ENCODE results near the gene SETMAR.

Gene SETMAR

GRCh38 chr3:4289044-4289443 lies 14.1 kb upstream of the SETMAR start:
- H3K9me3 ChIP-seq (ENCODE audit: insufficient read depth, low read depth, low read length) = no peaks in the 10 kb centered on the region
- no peak for DNase-seq
- no peak overlapping the region for H3K9ac ChIP-seq (ENCODE audit: low read length)
- H3K23ac ChIP-seq (ENCODE audit: low read length) = no peak overlapping the region
- no peaks in the 10 kb centered on the region for H3K79me1 ChIP-seq (ENCODE audit: low read length)
- no peaks in the 10 kb centered on the region for H3K27me3 ChIP-seq (ENCODE audit: insufficient read depth, low read length)
- no peak overlapping the region for H2AK5ac ChIP-seq (ENCODE audit: low read length)
- H2AFZ ChIP-seq (ENCODE audit: insufficient read depth, low read length, poor library complexity) = no peak overlapping the region
- no peak overlapping the region for H2BK5ac ChIP-seq (ENCODE audit: low read depth, low read length, poor library complexity)
- no peaks in the 10 kb centered on the region for H3K79me2 ChIP-seq (ENCODE audit: control insufficient read depth, insufficient read depth, low read length, poor library complexity)
- H2BK120ac ChIP-seq (ENCODE audit: insufficient read depth, low read length, poor library complexity) = no peak overlapping the region
- H3K4me1 ChIP-seq (ENCODE audit: control insufficient read depth in 1 of 2, insufficient read depth in 2 of 2, low read length in 2 of 2) = no peaks in the 10 kb centered on the region
- no peak overlapping the region for H3K4me2 ChIP-seq (ENCODE audit: low read length)
- no peak overlapping the region for H3K4me3 ChIP-seq (ENCODE audit: low read depth, low read length)
- no peak overlapping the region for H3K4ac ChIP-seq (ENCODE audit: low read depth, low read length)
- H2BK12ac ChIP-seq (ENCODE audit: low read length) = no peak overlapping the region
- no peak overlapping the region for H3K14ac ChIP-seq (ENCODE audit: low read length)
- H3K36me3 ChIP-seq (ENCODE audit: control insufficient read depth in 1 of 2, insufficient read depth in 2 of 2, low read length in 2 of 2) = no peaks in the 10 kb centered on the region
- H4K12ac ChIP-seq (ENCODE audit: low read depth, low read length) = no peak overlapping the region
- no CpG with 5 or more reads among the region's 4 CpGs for whole genome bisulfite sequencing (ENCODE audit: extremely low coverage, insufficient coverage, insufficient read length)
- no peak overlapping the region for H3K27ac ChIP-seq (ENCODE audit: low read depth, low read length)
- no peak overlapping the region for H3K18ac ChIP-seq (ENCODE audit: low read length)
- no peak overlapping the region for H4K91ac ChIP-seq (ENCODE audit: low read depth, low read length)
- no peak overlapping the region for H4K8ac ChIP-seq (ENCODE audit: low read depth, low read length)

- 83% methylated on average over 1 of the region's 5 CpGs for WGBS (ENCODE audit: extremely low coverage, insufficient coverage, insufficient read length)
Measured at GRCh38 chr3:4290272-4290893, 12.8 kb upstream of the SETMAR start.

GRCh38 chr3:4292301-4292700 lies 10.9 kb upstream of the SETMAR start:
- H2AK5ac ChIP-seq (ENCODE audit: low read length) = no peak overlapping the region
- H3K23ac ChIP-seq (ENCODE audit: low read length) = no peak overlapping the region
- H3K4me1 ChIP-seq (ENCODE audit: control insufficient read depth in 1 of 2, insufficient read depth in 2 of 2, low read length in 2 of 2) = no peaks in the 10 kb centered on the region
- no peaks in the 10 kb centered on the region for H3K79me2 ChIP-seq (ENCODE audit: control insufficient read depth, insufficient read depth, low read length, poor library complexity)
- H4K91ac ChIP-seq (ENCODE audit: low read depth, low read length) = no peak overlapping the region
- H3K14ac ChIP-seq (ENCODE audit: low read length) = no peak overlapping the region
- no peak overlapping the region for H2BK5ac ChIP-seq (ENCODE audit: low read depth, low read length, poor library complexity)
- no peak overlapping the region for H3K9ac ChIP-seq (ENCODE audit: low read length)
- H3K27me3 ChIP-seq (ENCODE audit: insufficient read depth, low read length) = no peaks in the 10 kb centered on the region
- H3K27ac ChIP-seq (ENCODE audit: low read depth, low read length) = no peak overlapping the region
- H3K18ac ChIP-seq (ENCODE audit: low read length) = no peak overlapping the region
- no peak overlapping the region for H3K4me2 ChIP-seq (ENCODE audit: low read length)
- H4K8ac ChIP-seq (ENCODE audit: low read depth, low read length) = no peak overlapping the region
- no peak overlapping the region for H2AFZ ChIP-seq (ENCODE audit: insufficient read depth, low read length, poor library complexity)
- H3K36me3 ChIP-seq (ENCODE audit: control insufficient read depth in 1 of 2, insufficient read depth in 2 of 2, low read length in 2 of 2) = no peaks in the 10 kb centered on the region
- no peak overlapping the region for H3K4ac ChIP-seq (ENCODE audit: low read depth, low read length)
- no peak overlapping the region for H2BK120ac ChIP-seq (ENCODE audit: insufficient read depth, low read length, poor library complexity)
- no CpG with 5 or more reads among the region's 3 CpGs for WGBS (ENCODE audit: extremely low coverage, insufficient coverage, insufficient read length)
- H2BK12ac ChIP-seq (ENCODE audit: low read length) = no peak overlapping the region
- H3K9me3 ChIP-seq (ENCODE audit: insufficient read depth, low read depth, low read length) = no peaks in the 10 kb centered on the region
- DNase-seq = no peak
- H3K4me3 ChIP-seq (ENCODE audit: low read depth, low read length) = no peak overlapping the region
- H4K12ac ChIP-seq (ENCODE audit: low read depth, low read length) = no peak overlapping the region
- no peaks in the 10 kb centered on the region for H3K79me1 ChIP-seq (ENCODE audit: low read length)

More at GRCh38 chr3:4290272-4290893, 12.8 kb upstream of the SETMAR start:
- Histone ChIP-seq H3K9me3 (ENCODE audit: insufficient read depth, low read depth, low read length) (no peaks in the 10 kb centered on the region), H2AK5ac (ENCODE audit: low read length) (no peak overlapping the region), H4K12ac (ENCODE audit: low read depth, low read length) (no peak overlapping the region), H3K14ac (ENCODE audit: low read length) (no peak overlapping the region), H3K9ac (ENCODE audit: low read length) (no peak overlapping the region), H2BK120ac (ENCODE audit: insufficient read depth, low read length, poor library complexity) (no peak overlapping the region), H3K36me3 (ENCODE audit: control insufficient read depth in 1 of 2, insufficient read depth in 2 of 2, low read length in 2 of 2) (no peaks in the 10 kb centered on the region), H3K4me2 (ENCODE audit: low read length) (no peak overlapping the region), H3K79me1 (ENCODE audit: low read length) (no peaks in the 10 kb centered on the region), H2BK12ac (ENCODE audit: low read length) (no peak overlapping the region), H2AFZ (ENCODE audit: insufficient read depth, low read length, poor library complexity) (no peak overlapping the region), H4K8ac (ENCODE audit: low read depth, low read length) (no peak overlapping the region), H3K79me2 (ENCODE audit: control insufficient read depth, insufficient read depth, low read length, poor library complexity) (no peaks in the 10 kb centered on the region), H3K23ac (ENCODE audit: low read length) (no peak overlapping the region), H3K27ac (ENCODE audit: low read depth, low read length) (no peak overlapping the region), H2BK5ac (ENCODE audit: low read depth, low read length, poor library complexity) (no peak overlapping the region), H3K27me3 (ENCODE audit: insufficient read depth, low read length) (no peaks in the 10 kb centered on the region), H3K4ac (ENCODE audit: low read depth, low read length) (no peak overlapping the region), H4K91ac (ENCODE audit: low read depth, low read length) (no peak overlapping the region), H3K4me1 (ENCODE audit: control insufficient read depth in 1 of 2, insufficient read depth in 2 of 2, low read length in 2 of 2) (no peaks in the 10 kb centered on the region), H3K4me3 (ENCODE audit: low read depth, low read length) (no peak overlapping the region), H3K18ac (ENCODE audit: low read length) (no peak overlapping the region)
- DNase-seq = peak; percentile 28 to 72

- Histone ChIP-seq H3K79me2 (ENCODE audit: control insufficient read depth, insufficient read depth, low read length, poor library complexity) (no peaks in the 10 kb centered on the region), H3K27ac (ENCODE audit: low read depth, low read length) (no peak overlapping the region), H3K36me3 (ENCODE audit: control insufficient read depth in 1 of 2, insufficient read depth in 2 of 2, low read length in 2 of 2) (no peaks in the 10 kb centered on the region), H3K9ac (ENCODE audit: low read length) (no peak overlapping the region), H3K4ac (ENCODE audit: low read depth, low read length) (no peak overlapping the region), H2AFZ (ENCODE audit: insufficient read depth, low read length, poor library complexity) (no peak overlapping the region), H2BK120ac (ENCODE audit: insufficient read depth, low read length, poor library complexity) (no peak overlapping the region), H3K14ac (ENCODE audit: low read length) (no peak overlapping the region), H2AK5ac (ENCODE audit: low read length) (no peak overlapping the region), H3K18ac (ENCODE audit: low read length) (no peak overlapping the region), H4K12ac (ENCODE audit: low read depth, low read length) (no peak overlapping the region), H2BK12ac (ENCODE audit: low read length) (no peak overlapping the region), H3K9me3 (ENCODE audit: insufficient read depth, low read depth, low read length) (no peaks in the 10 kb centered on the region), H3K27me3 (ENCODE audit: insufficient read depth, low read length) (no peaks in the 10 kb centered on the region), H4K8ac (ENCODE audit: low read depth, low read length) (no peak overlapping the region), H3K23ac (ENCODE audit: low read length) (no peak overlapping the region), H2BK5ac (ENCODE audit: low read depth, low read length, poor library complexity) (no peak overlapping the region), H3K4me3 (ENCODE audit: low read depth, low read length) (no peak overlapping the region), H4K91ac (ENCODE audit: low read depth, low read length) (no peak overlapping the region), H3K4me2 (ENCODE audit: low read length) (no peak overlapping the region), H3K79me1 (ENCODE audit: low read length) (no peaks in the 10 kb centered on the region), H3K4me1 (ENCODE audit: control insufficient read depth in 1 of 2, insufficient read depth in 2 of 2, low read length in 2 of 2) (no peaks in the 10 kb centered on the region)
- whole genome bisulfite sequencing (ENCODE audit: extremely low coverage, insufficient coverage, insufficient read length) = no CpG with 5 or more reads among the region's 11 CpGs
- no peak for DNase-seq
Measured at GRCh38 chr3:4294616-4295327, 8.4 kb upstream of the SETMAR start.

All from trophoblast cell (in vitro differentiated cells and primary cell).